Uterus (tissue), 4 donors: ENCODE measurements around the gene IL1R1. TPM values are rescaled to one million over a fixed set of nuclear protein-coding genes. Genes with fewer than 3 reads are reported as not detected.

Source experiments
- DNase-seq, 2 donors: peaks; one replicate each; pipeline ENCODE4 v3.0.0-alpha.2; 2019 to 2020
- H3K27ac ChIP-seq, 2 donors: fragments of 200-600 bp; sonication (generic); 1 replicate in 1 of 2; 2 replicates in 1 of 2; pipeline ENCODE4 v1.5.1; 2016 to 2018
- H3K27me3 ChIP-seq, 2 donors: fragments of 200-600 bp; sonication (generic); one replicate each; pipeline ENCODE4 v1.5.1; 2018 to 2019; ENCODE audit warnings: control low read depth in 1 of 2
- H3K36me3 ChIP-seq, 2 donors: fragments of 200-600 bp; sonication (generic); one replicate each; pipeline ENCODE4 v1.5.1; 2019; ENCODE audit warnings: control low read depth in 1 of 2
- H3K4me1 ChIP-seq, 2 donors: fragments of 200-600 bp; sonication (generic); one replicate each; pipeline ENCODE4 v1.5.1; 2018 to 2019; ENCODE audit warnings: control low read depth in 1 of 2
- H3K4me3 ChIP-seq, 2 donors: fragments of 200-600 bp; sonication (generic); 1 replicate in 1 of 2; 2 replicates in 1 of 2; pipeline ENCODE4 v1.5.1; 2018 to 2019; ENCODE audit warnings: mild to moderate bottlenecking in 1 of 2
- H3K9me3 ChIP-seq, 2 donors: fragments of 200-600 bp; sonication (generic); one replicate each; pipeline ENCODE4 v1.5.1; 2019; ENCODE audit warnings: control low read depth in 1 of 2
- POLR2A ChIP-seq, 2 donors: fragments of 450-650 bp; IDR thresholded peaks; one replicate each; pipeline ENCODE4 v1.6.1; 2016; ENCODE audit warnings: antibody characterized with exemption in 2 of 2, mild to moderate bottlenecking in 1 of 2, moderate library complexity in 1 of 2
- intact Hi-C: fragments of 100-400 bp; cut with DNase I; formaldehyde crosslinking; loops from one replicate; pipeline ENCODE4 v1.15.1; 2023; ENCODE audit warnings: low total_unique reads
- total RNA-seq, 4 donors: library from RNA; depleted of rRNA in 3 of 4; stranded (reverse); fragments of >200 nt in 3 of 4; gene quantifications; one replicate each; pipeline versions ENCODE4 v1.1.0 to v1.2.4, GENCODE V29; 2014 to 2023
- TF ChIP-seq, protein P1 (sequence below), 4 experiments: fragments of 200-600 bp in 2 of 4; fragments of 450-650 bp in 2 of 4; sonication (generic) in 2 of 4; IDR thresholded peaks; one replicate each; pipeline ENCODE4 v1.5.1; 2016 to 2019; ENCODE audit warnings: antibody characterized with exemption in 4 of 4, mild to moderate bottlenecking in 2 of 4, moderate library complexity in 1 of 4
- donor health status: DM: yes; HTN: yes; CAD: no.

Gene IL1R1
- total RNA-seq, 4 donors from 2014 or later = 43.8 to 94.9 (median 70.1) TPM

DNA sequence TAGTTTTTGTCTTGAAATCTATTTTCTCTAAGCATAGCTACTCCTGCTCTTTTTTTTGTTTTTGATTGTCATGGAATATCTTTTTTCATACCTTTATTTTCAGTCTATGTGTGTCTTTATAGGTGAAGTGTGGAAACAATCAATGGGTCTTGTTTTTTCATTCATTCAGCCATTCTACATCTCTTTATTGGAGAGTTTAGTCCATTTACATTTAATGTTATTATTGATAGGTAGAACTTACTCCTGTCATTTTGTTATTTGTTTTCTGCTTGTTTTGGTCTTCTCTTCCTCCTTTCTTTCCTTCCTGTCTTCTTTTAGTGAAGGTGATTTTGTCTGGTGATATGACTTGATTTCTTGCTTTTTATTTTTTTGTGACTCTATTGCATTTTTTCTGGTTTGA is 62.1 kb downstream of the IL1R1 start:
- H3K36me3 ChIP-seq = no peaks in the 10 kb centered on the region
- H3K4me1 ChIP-seq = no peaks in the 10 kb centered on the region
- no peaks in the 10 kb centered on the region for H3K9me3 ChIP-seq
- DNase-seq = no peak
- no peak overlapping the region for H3K27ac ChIP-seq
- no peak overlapping the region for H3K4me3 ChIP-seq
- H3K27me3 ChIP-seq = no peaks in the 10 kb centered on the region
- TF ChIP-seq, protein P1, sequence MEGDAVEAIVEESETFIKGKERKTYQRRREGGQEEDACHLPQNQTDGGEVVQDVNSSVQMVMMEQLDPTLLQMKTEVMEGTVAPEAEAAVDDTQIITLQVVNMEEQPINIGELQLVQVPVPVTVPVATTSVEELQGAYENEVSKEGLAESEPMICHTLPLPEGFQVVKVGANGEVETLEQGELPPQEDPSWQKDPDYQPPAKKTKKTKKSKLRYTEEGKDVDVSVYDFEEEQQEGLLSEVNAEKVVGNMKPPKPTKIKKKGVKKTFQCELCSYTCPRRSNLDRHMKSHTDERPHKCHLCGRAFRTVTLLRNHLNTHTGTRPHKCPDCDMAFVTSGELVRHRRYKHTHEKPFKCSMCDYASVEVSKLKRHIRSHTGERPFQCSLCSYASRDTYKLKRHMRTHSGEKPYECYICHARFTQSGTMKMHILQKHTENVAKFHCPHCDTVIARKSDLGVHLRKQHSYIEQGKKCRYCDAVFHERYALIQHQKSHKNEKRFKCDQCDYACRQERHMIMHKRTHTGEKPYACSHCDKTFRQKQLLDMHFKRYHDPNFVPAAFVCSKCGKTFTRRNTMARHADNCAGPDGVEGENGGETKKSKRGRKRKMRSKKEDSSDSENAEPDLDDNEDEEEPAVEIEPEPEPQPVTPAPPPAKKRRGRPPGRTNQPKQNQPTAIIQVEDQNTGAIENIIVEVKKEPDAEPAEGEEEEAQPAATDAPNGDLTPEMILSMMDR (IDR thresholded peaks at IDR 0.05) = no peak
- TF ChIP-seq POLR2A (IDR thresholded peaks at IDR 0.05) = no peak
- intact Hi-C loops = no loop called here

DNA sequence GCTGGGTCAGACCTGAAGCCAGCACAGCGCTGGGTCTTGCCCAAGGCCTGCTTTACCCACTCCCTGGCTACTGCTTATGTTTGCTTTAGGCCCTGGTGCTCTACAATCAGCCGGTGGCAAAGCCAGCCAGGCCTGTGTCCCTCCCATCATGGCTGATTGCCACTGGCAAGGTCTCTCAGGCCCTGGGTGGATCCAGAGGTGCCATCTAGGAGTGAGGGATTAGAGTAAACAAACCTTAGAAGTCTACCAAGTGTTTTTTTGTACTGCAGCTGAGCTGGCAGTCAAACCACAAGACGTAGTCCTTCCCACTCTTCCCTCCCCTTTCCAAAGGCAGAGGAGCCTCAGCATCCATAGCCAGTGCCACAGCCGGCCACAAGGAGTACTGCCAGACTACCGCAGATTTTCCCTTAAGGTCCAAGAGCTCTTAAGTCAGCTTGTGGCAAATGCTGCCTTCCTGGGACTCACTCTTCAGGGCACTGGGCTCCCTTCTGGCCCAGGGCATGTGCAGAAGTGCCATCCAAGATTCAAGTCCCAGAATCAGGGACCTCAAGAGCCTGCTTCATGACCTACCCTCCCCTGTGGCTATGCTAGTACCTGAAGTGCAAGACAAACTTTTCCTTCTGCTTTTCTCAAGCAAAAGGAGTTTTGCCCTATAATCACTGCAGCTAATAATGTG is 64.3 kb downstream of the IL1R1 start:
- no peaks in the 10 kb centered on the region for H3K27me3 ChIP-seq
- H3K4me1 ChIP-seq = no peaks in the 10 kb centered on the region
- TF ChIP-seq, protein P1 (IDR thresholded peaks at IDR 0.05) = no peak
- no peak for TF ChIP-seq POLR2A (IDR thresholded peaks at IDR 0.05)
- no peaks in the 10 kb centered on the region for H3K36me3 ChIP-seq
- H3K9me3 ChIP-seq = no peaks in the 10 kb centered on the region
- H3K27ac ChIP-seq = no peak overlapping the region
- intact Hi-C loops = no loop called here
- H3K4me3 ChIP-seq = no peak overlapping the region
- no peak for DNase-seq

DNA sequence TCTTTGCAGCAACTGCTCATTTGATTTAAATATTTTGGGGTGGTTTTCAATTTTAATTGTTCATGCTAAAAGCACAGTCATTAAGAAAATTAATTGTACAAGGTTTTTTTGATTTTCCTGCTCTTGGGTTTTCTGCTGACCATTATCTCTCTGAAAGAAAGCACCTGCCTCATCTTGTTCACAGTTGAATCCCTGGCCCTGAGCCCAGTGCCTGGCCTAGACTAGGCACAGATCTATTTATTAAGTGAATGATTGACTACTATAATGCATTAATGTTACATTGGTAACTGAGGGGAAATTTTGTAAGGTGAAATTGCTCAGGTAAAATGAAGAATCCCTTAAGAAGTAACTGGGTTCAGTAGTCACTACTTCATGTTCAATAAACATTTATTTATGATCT is 66.2 kb downstream of the IL1R1 start:
- Histone ChIP-seq H3K4me1 (no peaks in the 10 kb centered on the region), H3K27me3 (no peaks in the 10 kb centered on the region), H3K36me3 (no peaks in the 10 kb centered on the region), H3K27ac (no peak overlapping the region), H3K4me3 (no peak overlapping the region), H3K9me3 (no peaks in the 10 kb centered on the region)
- DNase-seq = no peak
- intact Hi-C loops = no loop called here
- TF ChIP-seq, protein P1 (IDR thresholded peaks at IDR 0.05) = no peak
- no peak for TF ChIP-seq POLR2A (IDR thresholded peaks at IDR 0.05)

DNA sequence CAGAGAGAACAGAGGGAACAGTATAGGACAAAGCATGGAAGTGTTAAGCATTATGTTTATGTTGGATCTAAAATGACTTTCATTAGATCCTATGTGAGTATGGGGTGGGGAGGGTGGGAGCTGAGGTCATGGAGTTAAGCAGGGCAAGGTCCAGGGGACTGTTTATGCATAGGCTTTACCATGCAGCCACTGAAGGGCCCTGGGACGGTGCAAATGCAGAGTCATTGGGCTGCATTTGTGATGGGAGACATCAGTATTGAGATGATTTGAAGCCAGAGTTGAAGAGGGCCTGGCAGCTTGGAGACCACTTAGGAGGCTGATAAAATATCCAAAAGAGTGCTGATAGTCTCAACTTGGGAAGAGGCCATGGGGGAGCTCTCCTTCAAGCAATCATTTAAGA is 66.9 kb downstream of the IL1R1 start:
- Histone ChIP-seq H3K9me3 (no peaks in the 10 kb centered on the region), H3K4me3 (no peak overlapping the region), H3K27ac (no peak overlapping the region), H3K27me3 (no peaks in the 10 kb centered on the region), H3K4me1 (no peaks in the 10 kb centered on the region), H3K36me3 (no peaks in the 10 kb centered on the region)
- no peak for DNase-seq
- intact Hi-C loops = no loop called here
- TF ChIP-seq, protein P1 (IDR thresholded peaks at IDR 0.05) = no peak
- TF ChIP-seq POLR2A (IDR thresholded peaks at IDR 0.05) = no peak

DNA sequence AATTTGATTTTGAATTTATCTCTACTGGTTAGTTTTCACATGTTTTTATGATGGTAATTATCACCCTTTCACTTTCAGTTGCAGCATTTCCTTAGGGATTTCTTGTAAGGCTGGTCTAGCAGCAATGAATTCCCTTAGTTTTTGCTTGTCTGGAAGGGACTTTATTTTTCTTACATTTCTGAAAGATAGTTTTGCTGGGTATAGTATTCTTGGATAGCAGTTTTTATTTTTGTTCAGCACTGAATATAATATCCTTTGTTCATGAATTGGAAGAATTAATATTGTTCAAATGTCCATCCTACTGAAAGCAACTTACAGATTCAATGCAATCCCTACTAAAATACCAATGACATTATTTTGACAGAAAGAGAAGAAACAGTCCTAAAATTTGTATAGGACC is 74.5 kb downstream of the IL1R1 start:
- Histone ChIP-seq H3K4me3 (no peak overlapping the region), H3K27ac (no peak overlapping the region), H3K27me3 (no peaks in the 10 kb centered on the region), H3K4me1 (no peaks in the 10 kb centered on the region), H3K36me3 (no peaks in the 10 kb centered on the region), H3K9me3 (peaks cover 0 to 11% of the 10 kb centered on the region in 2 donors)
- TF ChIP-seq, protein P1 (IDR thresholded peaks at IDR 0.05) = no peak
- TF ChIP-seq POLR2A (IDR thresholded peaks at IDR 0.05) = no peak
- DNase-seq = no peak
- intact Hi-C loops = no loop called here
